Measurements from ENCODE around the gene FAXC.

FAXC gene

GRCh38 chr6:99354983-99355382, 5.5 kb upstream of the FAXC start:
- no peak for DNase-seq (ENCODE audit: low read depth)
- H3K4me3 ChIP-seq (ENCODE audit: low read depth, low read length), result no peak overlapping the region
- no peak for TF ChIP-seq CTCF (IDR thresholded peaks at IDR 0.05; ENCODE audit: insufficient read depth, low read depth, low read length, missing control alignments)

GRCh38 chr6:99353126-99353525, 3.7 kb upstream of the FAXC start:
- TF ChIP-seq CTCF (IDR thresholded peaks at IDR 0.05; ENCODE audit: insufficient read depth, low read depth, low read length, missing control alignments), result no peak
- DNase-seq (ENCODE audit: low read depth), result no peak
- no peak overlapping the region for H3K4me3 ChIP-seq (ENCODE audit: low read depth, low read length)

- DNase-seq (ENCODE audit: low read depth), result no peak
- no peak overlapping the region for H3K4me3 ChIP-seq (ENCODE audit: low read depth, low read length)
- no peak for TF ChIP-seq CTCF (IDR thresholded peaks at IDR 0.05; ENCODE audit: insufficient read depth, low read depth, low read length, missing control alignments)
Measured at GRCh38 chr6:99350573-99350972, 1.1 kb upstream of the FAXC start.

- DNase-seq (ENCODE audit: low read depth), result no peak
- H3K4me3 ChIP-seq (ENCODE audit: low read depth, low read length), result no peak overlapping the region
- TF ChIP-seq CTCF (IDR thresholded peaks at IDR 0.05; ENCODE audit: insufficient read depth, low read depth, low read length, missing control alignments), result no peak
Measured at GRCh38 chr6:99348288-99349170, 945 bp downstream of the FAXC start.

GRCh38 chr6:99347804-99348203, 1.7 kb downstream of the FAXC start:
- TF ChIP-seq CTCF (IDR thresholded peaks at IDR 0.05; ENCODE audit: insufficient read depth, low read depth, low read length, missing control alignments), result no peak
- no peak for DNase-seq (ENCODE audit: low read depth)
- H3K4me3 ChIP-seq (ENCODE audit: low read depth, low read length), result no peak overlapping the region

- no peak overlapping the region for H3K4me3 ChIP-seq (ENCODE audit: low read depth, low read length)
- DNase-seq (ENCODE audit: low read depth), result no peak
- TF ChIP-seq CTCF (IDR thresholded peaks at IDR 0.05; ENCODE audit: insufficient read depth, low read depth, low read length, missing control alignments), result no peak
Measured at GRCh38 chr6:99346595-99346994, 2.9 kb downstream of the FAXC start.

- DNase-seq (ENCODE audit: low read depth), result no peak
- no peak for TF ChIP-seq CTCF (IDR thresholded peaks at IDR 0.05; ENCODE audit: insufficient read depth, low read depth, low read length, missing control alignments)
- no peak overlapping the region for H3K4me3 ChIP-seq (ENCODE audit: low read depth, low read length)
Measured at GRCh38 chr6:99345164-99345563, 4.3 kb downstream of the FAXC start.

Measured in GM12865 (cell line).